Measurements from ENCODE around the gene NUP43.

Gene NUP43

DNA sequence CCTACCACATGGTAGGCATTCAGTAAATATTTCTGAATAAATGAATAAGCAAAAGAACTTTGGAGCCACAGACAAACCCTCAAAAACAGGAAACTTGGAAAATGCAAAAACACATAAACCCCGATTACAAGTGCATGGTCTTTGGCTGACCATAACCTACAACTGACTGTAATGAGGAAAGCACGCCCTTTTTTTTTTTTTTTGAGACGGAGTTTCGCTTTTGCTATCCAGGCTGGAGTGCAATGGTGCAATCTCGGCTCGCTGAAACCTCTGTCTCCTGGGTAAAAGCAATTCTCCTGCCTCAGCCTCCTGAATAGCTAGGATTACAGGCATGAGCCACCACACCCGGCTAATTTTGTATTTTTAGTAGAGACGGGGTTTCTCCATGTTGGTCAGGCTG lies 16.5 kb downstream of the NUP43 start:
- WGBS (ENCODE audit: insufficient coverage), result 81% methylated on average over 6 of the region's 8 CpGs
- no peaks in the 10 kb centered on the region for H3K9me3 ChIP-seq (ENCODE audit: control extremely low read depth in 1 of 5, control insufficient read depth in 4 of 5, insufficient read depth in 2 of 5, low read depth in 1 of 5, low read length in 4 of 5)
- peak overlapping the region in 1 of 2 experiments; percentile 67 for H3K27ac ChIP-seq (ENCODE audit: insufficient read depth in 1 of 2, low read depth in 1 of 2, low read length in 2 of 2, poor library complexity in 1 of 2, severe bottlenecking in 2 of 2)
- H3K36me3 ChIP-seq (ENCODE audit: control insufficient read depth in 4 of 4, insufficient read depth in 4 of 4, low read length in 3 of 4), result peaks cover 4 to 49% (median 26%) of the 10 kb centered on the region in 4 experiments
- POLR2A ChIA-PET, result no interaction called here
- CTCF ChIA-PET, result no interaction called here
- H3K4me1 ChIP-seq (ENCODE audit: control extremely low read depth in 1 of 4, control insufficient read depth in 4 of 4, insufficient read depth in 4 of 4, low read length in 3 of 4), result peaks cover 6 to 28% (median 21%) of the 10 kb centered on the region in 4 experiments
- no peak for DNase-seq
- no peak overlapping the region for H3K4me3 ChIP-seq (ENCODE audit: control insufficient read depth in 1 of 7, extremely low read depth in 1 of 7, insufficient read depth in 4 of 7, low read depth in 2 of 7, low read length in 6 of 7)
- H3K27me3 ChIP-seq (replicated peaks in 2 of 5; ENCODE audit: control insufficient read depth in 4 of 5, insufficient read depth in 5 of 5, low read length in 4 of 5), result no peaks in the 10 kb centered on the region

DNA sequence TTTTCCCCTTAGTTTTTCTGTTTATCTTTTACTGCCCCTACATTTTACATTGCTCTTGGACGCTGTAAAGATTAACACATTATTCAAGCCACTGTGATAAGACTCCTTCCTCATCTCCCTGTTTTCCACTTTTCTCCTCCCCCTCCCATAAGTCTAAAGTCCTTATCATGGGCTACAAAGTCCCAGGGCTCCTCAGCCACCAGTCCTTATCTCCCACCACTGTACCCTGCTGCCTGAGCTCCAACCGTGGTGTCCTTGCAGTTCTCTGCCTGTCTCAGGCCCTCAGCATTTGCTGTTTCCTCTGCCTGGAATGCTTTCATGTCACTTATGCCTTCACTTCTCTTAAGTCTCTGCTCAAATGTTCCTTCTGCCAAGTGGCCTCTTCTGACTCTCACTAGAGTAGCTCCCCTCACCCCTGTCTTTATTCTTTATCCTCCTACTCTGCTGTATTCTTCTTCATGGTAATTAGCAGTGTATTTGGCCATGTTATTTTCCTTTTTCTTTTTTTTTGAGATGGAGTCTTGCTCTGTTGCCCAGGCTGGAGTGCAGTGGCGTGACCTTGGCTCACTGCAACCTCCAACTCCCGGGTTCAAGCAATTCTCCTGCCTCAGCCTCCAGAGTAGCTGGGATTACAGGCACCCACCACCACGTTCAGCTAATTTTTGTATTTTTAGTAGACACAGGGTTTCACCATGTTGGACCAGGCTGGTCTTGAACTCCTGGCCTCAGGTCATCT lies 17.7 kb downstream of the NUP43 start:
- Histone ChIP-seq H3K4me1 (ENCODE audit: control extremely low read depth in 1 of 4, control insufficient read depth in 4 of 4, insufficient read depth in 4 of 4, low read length in 3 of 4) (peaks cover 6 to 28% (median 21%) of the 10 kb centered on the region in 4 experiments), H3K27ac (ENCODE audit: insufficient read depth in 1 of 2, low read depth in 1 of 2, low read length in 2 of 2, poor library complexity in 1 of 2, severe bottlenecking in 2 of 2) (peak overlapping the region in 1 of 2 experiments; percentile 67), H3K9me3 (ENCODE audit: control extremely low read depth in 1 of 5, control insufficient read depth in 4 of 5, insufficient read depth in 2 of 5, low read depth in 1 of 5, low read length in 4 of 5) (no peaks in the 10 kb centered on the region), H3K27me3 (replicated peaks in 2 of 5; ENCODE audit: control insufficient read depth in 4 of 5, insufficient read depth in 5 of 5, low read length in 4 of 5) (no peaks in the 10 kb centered on the region), H3K36me3 (ENCODE audit: control insufficient read depth in 4 of 4, insufficient read depth in 4 of 4, low read length in 3 of 4) (peaks cover 4 to 49% (median 24%) of the 10 kb centered on the region in 4 experiments), H3K4me3 (ENCODE audit: control insufficient read depth in 1 of 7, extremely low read depth in 1 of 7, insufficient read depth in 4 of 7, low read depth in 2 of 7, low read length in 6 of 7) (peak overlapping the region in 4 of 7 experiments; percentile 6 to 41 (median 30))
- peak in 2 of 3 donors; percentile 29 to 51 for DNase-seq
- WGBS (ENCODE audit: insufficient coverage), result 65% methylated on average over 5 of the region's 5 CpGs
- ChIA-PET POLR2A (no interaction called here), CTCF (interaction anchor here (0.8 to 1.4 kb wide), 3 partner anchors 10 to 25 kb away, joined by 3 to 5 read pairs (median 4); partner anchors contain the start of gene LATS1)

DNA sequence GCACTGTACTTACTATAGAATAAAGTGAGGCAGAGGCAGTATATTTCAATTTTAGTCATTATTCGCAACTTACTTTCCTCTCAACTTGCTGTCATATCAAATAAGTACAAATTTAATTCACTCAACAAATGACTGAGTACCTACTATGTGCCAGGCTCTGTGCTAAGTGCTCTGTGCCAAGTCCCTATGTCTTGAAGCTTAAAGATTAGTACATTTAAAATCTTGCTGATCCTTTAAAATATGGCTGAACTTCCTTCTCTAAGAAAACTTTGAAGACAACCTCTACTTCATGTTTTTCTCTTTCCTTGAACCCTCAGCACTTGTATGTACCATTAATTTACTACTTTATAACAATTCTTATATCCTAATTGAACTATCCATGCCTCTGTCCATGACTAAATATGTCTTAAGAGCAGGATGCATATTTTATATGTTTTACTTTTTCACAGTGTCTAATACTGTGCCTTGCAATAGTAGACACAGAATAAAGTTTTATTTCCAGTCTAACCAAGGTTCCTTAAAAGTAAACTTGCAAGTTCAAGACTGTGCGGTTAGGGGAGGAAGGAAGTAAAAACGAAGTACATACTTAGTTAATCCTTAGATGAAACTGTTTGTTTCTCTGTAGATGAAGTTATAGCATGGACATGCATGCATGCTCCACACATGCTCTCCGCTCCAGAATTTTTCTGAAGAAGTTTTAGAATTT lies 18.4 kb downstream of the NUP43 start:
- H3K27ac ChIP-seq (ENCODE audit: insufficient read depth in 1 of 2, low read depth in 1 of 2, low read length in 2 of 2, poor library complexity in 1 of 2, severe bottlenecking in 2 of 2), result peak overlapping the region in 1 of 2 experiments; percentile 67
- CTCF ChIA-PET, result interaction anchor here (0.8 to 1.4 kb wide), 3 partner anchors 10 to 26 kb away, joined by 3 to 5 read pairs (median 4); partner anchors contain the start of gene LATS1

DNA sequence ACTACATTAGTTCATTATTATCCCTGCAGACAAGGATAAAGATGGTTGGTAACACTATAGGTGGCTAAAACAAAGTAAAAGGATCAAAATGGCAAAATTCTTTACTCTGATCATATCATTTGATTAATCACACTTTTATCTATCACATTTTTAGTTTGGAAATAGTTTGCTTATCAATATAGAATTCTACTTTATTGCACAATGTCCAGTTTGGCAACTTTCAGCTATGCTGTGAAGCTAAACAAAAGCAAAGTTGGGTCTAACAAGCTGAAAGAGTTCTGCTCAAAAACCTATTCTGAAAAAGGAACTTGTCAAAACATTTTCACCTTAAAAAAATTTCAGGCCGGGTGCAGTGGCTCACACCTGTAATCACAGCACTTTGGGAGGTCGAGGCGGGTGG lies 20.5 kb downstream of the NUP43 start:
- Histone ChIP-seq H3K9me3 (ENCODE audit: control extremely low read depth in 1 of 5, control insufficient read depth in 4 of 5, insufficient read depth in 2 of 5, low read depth in 1 of 5, low read length in 4 of 5) (no peaks in the 10 kb centered on the region), H3K27me3 (replicated peaks in 2 of 5; ENCODE audit: control insufficient read depth in 4 of 5, insufficient read depth in 5 of 5, low read length in 4 of 5) (no peaks in the 10 kb centered on the region), H3K4me1 (ENCODE audit: control extremely low read depth in 1 of 4, control insufficient read depth in 4 of 4, insufficient read depth in 4 of 4, low read length in 3 of 4) (peaks cover 6 to 28% (median 21%) of the 10 kb centered on the region in 4 experiments), H3K27ac (ENCODE audit: insufficient read depth in 1 of 2, low read depth in 1 of 2, low read length in 2 of 2, poor library complexity in 1 of 2, severe bottlenecking in 2 of 2) (no peak overlapping the region), H3K4me3 (ENCODE audit: control insufficient read depth in 1 of 7, extremely low read depth in 1 of 7, insufficient read depth in 4 of 7, low read depth in 2 of 7, low read length in 6 of 7) (no peak overlapping the region), H3K36me3 (ENCODE audit: control insufficient read depth in 4 of 4, insufficient read depth in 4 of 4, low read length in 3 of 4) (peaks cover 4 to 41% (median 17%) of the 10 kb centered on the region in 4 experiments)
- WGBS (ENCODE audit: insufficient coverage), result 82% methylated on average over 2 of the region's 3 CpGs
- ChIA-PET CTCF (interaction anchor here (0.7 to 3.6 kb wide), 5 partner anchors 20 to 110 kb away, joined by 3 to 15 read pairs (median 3); partner anchors contain the start of gene NUP43), POLR2A (interaction anchor here (1.2 kb wide), 1 partner anchor 8 kb away, joined by 3 read pairs; the partner anchor contains the start of gene LATS1)
- DNase-seq, result no peak

More for the DNA sequence above, 18.4 kb downstream of the NUP43 start:
- Histone ChIP-seq H3K4me1 (ENCODE audit: control extremely low read depth in 1 of 4, control insufficient read depth in 4 of 4, insufficient read depth in 4 of 4, low read length in 3 of 4) (peaks cover 6 to 28% (median 21%) of the 10 kb centered on the region in 4 experiments), H3K36me3 (ENCODE audit: control insufficient read depth in 4 of 4, insufficient read depth in 4 of 4, low read length in 3 of 4) (peaks cover 4 to 44% (median 23%) of the 10 kb centered on the region in 4 experiments), H3K27me3 (replicated peaks in 2 of 5; ENCODE audit: control insufficient read depth in 4 of 5, insufficient read depth in 5 of 5, low read length in 4 of 5) (no peaks in the 10 kb centered on the region), H3K4me3 (ENCODE audit: control insufficient read depth in 1 of 7, extremely low read depth in 1 of 7, insufficient read depth in 4 of 7, low read depth in 2 of 7, low read length in 6 of 7) (peak overlapping the region in 3 of 7 experiments; percentile 6 to 41 (median 33)), H3K9me3 (ENCODE audit: control extremely low read depth in 1 of 5, control insufficient read depth in 4 of 5, insufficient read depth in 2 of 5, low read depth in 1 of 5, low read length in 4 of 5) (no peaks in the 10 kb centered on the region)
- WGBS (ENCODE audit: insufficient coverage), result 0% methylated on average over 1 of the region's 4 CpGs
- peak; percentile 56 to 90 (median 80) for DNase-seq
- POLR2A ChIA-PET, result no interaction called here

DNA sequence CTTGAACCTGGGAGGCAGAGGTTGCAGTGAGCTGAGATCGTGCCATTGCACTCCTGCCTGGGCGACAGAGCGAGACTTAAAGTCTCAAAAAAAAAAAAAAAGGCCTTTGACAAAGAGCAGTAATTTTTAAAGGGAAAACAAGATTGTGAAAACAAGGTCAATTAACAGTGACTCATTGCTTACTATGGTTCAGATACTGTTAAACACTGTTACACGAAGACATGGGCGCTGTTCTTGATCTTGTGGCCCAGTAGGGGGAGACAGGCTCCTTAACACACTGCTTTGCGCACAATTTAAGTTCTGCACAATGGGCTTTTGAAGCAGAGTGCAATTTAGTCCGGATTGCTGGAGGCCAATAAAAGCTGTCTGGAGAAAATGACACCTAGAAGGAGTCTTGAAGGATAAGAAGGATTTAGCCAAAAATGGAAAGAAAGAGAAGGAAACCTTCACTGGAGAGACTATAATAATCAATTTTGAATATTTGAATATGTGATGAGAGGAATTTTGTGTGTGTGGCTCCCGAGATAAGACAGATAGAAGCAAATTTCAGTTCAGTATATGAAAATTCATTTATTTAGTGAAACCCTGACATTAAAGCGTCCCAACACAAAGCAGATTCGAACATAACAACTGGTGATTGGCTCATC lies 22.4 kb downstream of the NUP43 start:
- ChIA-PET CTCF (interaction anchor here (0.6 to 3.6 kb wide), 9 partner anchors 8 to 116 kb away, joined by 3 to 15 read pairs (median 3); partner anchors contain the start of gene NUP43), POLR2A (interaction anchor here (0.6 kb wide), 1 partner anchor 74 kb away, joined by 7 read pairs; no protein-coding TSS in a partner anchor)
- H3K27ac ChIP-seq (ENCODE audit: insufficient read depth in 1 of 2, low read depth in 1 of 2, low read length in 2 of 2, poor library complexity in 1 of 2, severe bottlenecking in 2 of 2), result no peak overlapping the region
- no peaks in the 10 kb centered on the region for H3K27me3 ChIP-seq (replicated peaks in 2 of 5; ENCODE audit: control insufficient read depth in 4 of 5, insufficient read depth in 5 of 5, low read length in 4 of 5)
- no peak overlapping the region for H3K4me3 ChIP-seq (ENCODE audit: control insufficient read depth in 1 of 7, extremely low read depth in 1 of 7, insufficient read depth in 4 of 7, low read depth in 2 of 7, low read length in 6 of 7)
- 64% methylated on average over 9 of the region's 10 CpGs for WGBS (ENCODE audit: insufficient coverage)
- H3K4me1 ChIP-seq (ENCODE audit: control extremely low read depth in 1 of 4, control insufficient read depth in 4 of 4, insufficient read depth in 4 of 4, low read length in 3 of 4), result peaks cover 5 to 30% (median 16%) of the 10 kb centered on the region in 4 experiments
- H3K9me3 ChIP-seq (ENCODE audit: control extremely low read depth in 1 of 5, control insufficient read depth in 4 of 5, insufficient read depth in 2 of 5, low read depth in 1 of 5, low read length in 4 of 5), result no peaks in the 10 kb centered on the region
- peak; percentile 75 to 83 (median 83) for DNase-seq
- H3K36me3 ChIP-seq (ENCODE audit: control insufficient read depth in 4 of 4, insufficient read depth in 4 of 4, low read length in 3 of 4), result peaks cover 2 to 27% (median 9%) of the 10 kb centered on the region in 4 experiments

DNA sequence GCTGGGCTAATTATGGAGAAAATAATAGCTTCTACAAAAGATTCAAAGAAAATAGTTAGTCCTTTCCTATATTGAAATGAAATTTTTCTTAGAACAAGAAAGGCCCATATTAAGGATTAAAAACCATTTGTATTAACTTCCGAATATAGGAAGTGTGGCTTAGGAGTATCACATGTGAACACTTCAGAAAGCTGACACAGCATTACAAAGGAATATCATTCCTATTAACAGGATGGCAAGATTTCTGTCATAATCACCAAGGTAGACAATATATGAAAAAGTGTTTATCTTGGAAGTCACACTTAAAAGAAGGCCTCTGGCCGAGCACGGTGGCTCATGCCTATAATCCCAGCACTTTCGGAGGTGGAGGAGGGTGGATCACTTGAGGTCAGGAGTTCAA lies 23.1 kb downstream of the NUP43 start:
- ChIA-PET POLR2A (no interaction called here), CTCF (interaction anchor here (0.8 to 1.9 kb wide), 5 partner anchors 9 to 116 kb away, joined by 3 to 6 read pairs (median 3); no protein-coding TSS in a partner anchor)
- no peak overlapping the region for H3K4me3 ChIP-seq (ENCODE audit: control insufficient read depth in 1 of 7, extremely low read depth in 1 of 7, insufficient read depth in 4 of 7, low read depth in 2 of 7, low read length in 6 of 7)
- DNase-seq, result no peak
- H3K27me3 ChIP-seq (replicated peaks in 2 of 5; ENCODE audit: control insufficient read depth in 4 of 5, insufficient read depth in 5 of 5, low read length in 4 of 5), result no peaks in the 10 kb centered on the region
- WGBS (ENCODE audit: insufficient coverage), result 93% methylated on average over 3 of the region's 4 CpGs
- H3K36me3 ChIP-seq (ENCODE audit: control insufficient read depth in 4 of 4, insufficient read depth in 4 of 4, low read length in 3 of 4), result peaks cover 2 to 27% (median 9%) of the 10 kb centered on the region in 4 experiments
- peaks cover 5 to 26% (median 14%) of the 10 kb centered on the region in 4 experiments for H3K4me1 ChIP-seq (ENCODE audit: control extremely low read depth in 1 of 4, control insufficient read depth in 4 of 4, insufficient read depth in 4 of 4, low read length in 3 of 4)
- no peaks in the 10 kb centered on the region for H3K9me3 ChIP-seq (ENCODE audit: control extremely low read depth in 1 of 5, control insufficient read depth in 4 of 5, insufficient read depth in 2 of 5, low read depth in 1 of 5, low read length in 4 of 5)
- no peak overlapping the region for H3K27ac ChIP-seq (ENCODE audit: insufficient read depth in 1 of 2, low read depth in 1 of 2, low read length in 2 of 2, poor library complexity in 1 of 2, severe bottlenecking in 2 of 2)
